Keratinocyte (primary cell): ENCODE data around the gene MASTL. TPM values are rescaled to one million over a fixed set of nuclear protein-coding genes. Genes with fewer than 3 reads are reported as not detected.

ENCODE experiments used
- DNase-seq: peaks from one replicate; pipeline ENCODE4 v3.0.0-alpha.2; 2011; ENCODE audit warnings: low read depth, missing footprints, low spot score
- FAIRE-seq: peaks from 2 replicates; lab custom pipeline; 2011; peaks lifted over from hg19 to GRCh38; lab: Jason Lieb, UNC
- H2AFZ ChIP-seq: 2 replicates; pipeline ENCODE4 v1.6.0; 2012; ENCODE audit warnings: low read length, control low read depth, inconsistent platforms; ENCODE audit not compliant: control insufficient read depth
- H3K27ac ChIP-seq: 2 replicates; pipeline ENCODE4 v1.5.1; 2011; ENCODE audit warnings: low read length; ENCODE audit not compliant: control insufficient read depth, insufficient read depth
- H3K27me3 ChIP-seq: 3 replicates; pipeline ENCODE4 v1.6.0; 2011; ENCODE audit warnings: low read length; ENCODE audit not compliant: control insufficient read depth, insufficient read depth; ENCODE audit errors: extremely low read depth
- H3K36me3 ChIP-seq, 2 experiments: 2 replicates in 1 of 2; 3 replicates in 1 of 2; pipeline ENCODE4 v1.5.1; 2011; ENCODE audit warnings: low read length in 2 of 2, mild to moderate bottlenecking in 1 of 2; ENCODE audit not compliant: control insufficient read depth in 2 of 2, insufficient read depth in 2 of 2; ENCODE audit errors: extremely low read depth in 1 of 2
- H3K4me1 ChIP-seq: 3 replicates; pipeline ENCODE4 v1.5.1; 2011; ENCODE audit warnings: low read length; ENCODE audit not compliant: control insufficient read depth, insufficient read depth; ENCODE audit errors: extremely low read depth
- H3K4me2 ChIP-seq: 3 replicates; pipeline ENCODE4 v1.6.0; 2011; ENCODE audit warnings: low read depth, low read length; ENCODE audit not compliant: control insufficient read depth, insufficient read depth; ENCODE audit errors: extremely low read depth
- H3K4me3 ChIP-seq, 3 experiments: fragments of 200-600 bp in 1 of 3; sonication (generic) in 1 of 3; 2 replicates in 2 of 3; 3 replicates in 1 of 3; pipeline ENCODE4 v1.5.1; 2011 to 2016; ENCODE audit warnings: low read length in 3 of 3, mild to moderate bottlenecking in 3 of 3, control low read depth in 2 of 3, inconsistent platforms in 1 of 3, low read depth in 1 of 3, mixed read lengths in 1 of 3, mixed run types in 1 of 3, moderate library complexity in 1 of 3; ENCODE audit not compliant: control insufficient read depth in 2 of 3, insufficient read depth in 2 of 3; ENCODE audit errors: extremely low read depth in 1 of 3
- H3K79me2 ChIP-seq: 2 replicates; pipeline ENCODE4 v1.6.0; 2012; ENCODE audit warnings: low read length; ENCODE audit not compliant: control insufficient read depth, insufficient read depth
- H3K9ac ChIP-seq: 3 replicates; pipeline ENCODE4 v1.6.0; 2011; ENCODE audit warnings: low read length; ENCODE audit not compliant: control insufficient read depth, insufficient read depth; ENCODE audit errors: extremely low read depth
- H3K9me1 ChIP-seq: 3 replicates; pipeline ENCODE4 v1.6.0; 2011; ENCODE audit warnings: low read length; ENCODE audit not compliant: control insufficient read depth, insufficient read depth; ENCODE audit errors: extremely low read depth
- H3K9me3 ChIP-seq: 2 replicates; pipeline ENCODE4 v1.5.1; 2012; ENCODE audit warnings: low read depth, low read length; ENCODE audit not compliant: control insufficient read depth
- H4K20me1 ChIP-seq: 3 replicates; pipeline ENCODE4 v1.6.0; 2011; ENCODE audit warnings: low read length; ENCODE audit not compliant: control insufficient read depth, insufficient read depth; ENCODE audit errors: extremely low read depth
- CTCF ChIP-seq, 3 experiments: IDR thresholded peaks in 1 of 3; conservative IDR thresholded peaks in 1 of 3; optimal IDR thresholded peaks in 1 of 3; 2 replicates in 2 of 3; 3 replicates in 1 of 3; pipeline versions ENCODE3 to v1.5.1; 2011; ENCODE audit warnings: low read length in 3 of 3, mild to moderate bottlenecking in 3 of 3, moderate library complexity in 2 of 3, control low read depth in 1 of 3, inconsistent platforms in 1 of 3; ENCODE audit not compliant: insufficient read depth in 2 of 3; ENCODE audit errors: extremely low read depth in 1 of 3
- EZH2 ChIP-seq: IDR thresholded peaks from one replicate; pipeline ENCODE4 v1.6.1; 2012; ENCODE audit warnings: inconsistent platforms, mild to moderate bottlenecking, low read length, moderate library complexity
- dilution Hi-C: fragments of 300-500 bp; cut with MboI; formaldehyde crosslinking; loops from one replicate; pipeline ENCODE4 v1.7.0; 2020; ENCODE audit warnings: low sequenced_read_pairs; ENCODE audit not compliant: extremely low pct_ligation_motif_present
- polyA plus RNA-seq, 5 experiments: library from polyadenylated mRNA; depleted of rRNA in 3 of 5; stranded (reverse) in 3 of 5; stranded (forward) in 1 of 5; unstranded in 1 of 5; fragments of >200 nt; gene quantifications; 1 replicate in 1 of 5; 2 replicates in 3 of 5; 3 replicates in 1 of 5; pipeline versions ENCODE4 v1.2.1 to v1.2.3, GENCODE V29; 2011 to 2012; ENCODE audit warnings: missing spikeins in 2 of 5, low read depth in 1 of 5, low replicate concordance in 1 of 5

The MASTL gene
- polyA plus RNA-seq, 1 donor (not counting 4 experiments of a cell fraction or from before 2014, with no cell fraction given) = 13.6 TPM

DNA sequence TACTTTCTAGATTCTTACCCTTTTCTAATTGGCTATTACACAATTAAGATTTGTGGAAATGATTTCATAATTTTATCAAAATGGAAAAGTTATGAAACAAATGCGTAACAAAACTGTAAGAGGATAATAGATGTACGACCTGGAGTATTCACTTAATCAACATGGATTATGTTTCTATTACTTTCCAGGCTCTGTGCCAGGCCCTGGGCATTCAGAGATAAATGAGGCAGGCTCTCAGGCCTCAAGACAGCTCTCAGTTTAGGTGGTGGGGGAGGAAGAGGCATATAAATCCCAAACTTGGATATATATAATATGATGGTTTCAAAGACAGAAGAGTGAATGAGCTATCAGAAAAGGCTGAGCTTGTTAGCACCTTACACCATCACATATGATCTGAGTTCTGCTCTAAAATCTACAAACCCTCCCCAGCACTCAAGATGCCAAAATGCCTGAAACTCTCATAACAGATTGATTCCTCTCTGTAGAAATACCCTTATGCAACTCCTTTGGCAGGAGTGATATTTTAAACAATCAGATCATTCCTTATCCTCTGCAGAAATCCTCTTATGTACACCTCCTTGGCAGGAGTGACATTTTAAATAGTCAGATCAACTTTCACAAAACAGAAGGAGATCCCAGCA lies 42.9 kb downstream of the MASTL start:
- Histone ChIP-seq H3K27me3 (no peaks in the 10 kb centered on the region), H3K9me1 (no peaks in the 10 kb centered on the region), H3K4me3 (no peak overlapping the region), H3K79me2 (no peaks in the 10 kb centered on the region), H3K36me3 (peaks cover under 1 to 1% of the 10 kb centered on the region in 2 experiments), H4K20me1 (no peaks in the 10 kb centered on the region), H3K9ac (no peak overlapping the region), H3K9me3 (no peaks in the 10 kb centered on the region), H3K4me2 (no peak overlapping the region), H2AFZ (no peak overlapping the region), H3K4me1 (no peaks in the 10 kb centered on the region), H3K27ac (no peak overlapping the region)
- no peak for FAIRE-seq
- dilution Hi-C loops = no loop called here
- TF ChIP-seq CTCF (optimal IDR thresholded peaks at IDR 0.05 in 1 of 3, IDR thresholded peaks at IDR 0.05 in 1 of 3, conservative IDR thresholded peaks at IDR 0.05 in 1 of 3; ENCODE audit: extremely low read depth in 1 of 3, insufficient read depth in 2 of 3, low read length in 3 of 3) (no peak), EZH2 (no peak)
- DNase-seq = no peak

DNA sequence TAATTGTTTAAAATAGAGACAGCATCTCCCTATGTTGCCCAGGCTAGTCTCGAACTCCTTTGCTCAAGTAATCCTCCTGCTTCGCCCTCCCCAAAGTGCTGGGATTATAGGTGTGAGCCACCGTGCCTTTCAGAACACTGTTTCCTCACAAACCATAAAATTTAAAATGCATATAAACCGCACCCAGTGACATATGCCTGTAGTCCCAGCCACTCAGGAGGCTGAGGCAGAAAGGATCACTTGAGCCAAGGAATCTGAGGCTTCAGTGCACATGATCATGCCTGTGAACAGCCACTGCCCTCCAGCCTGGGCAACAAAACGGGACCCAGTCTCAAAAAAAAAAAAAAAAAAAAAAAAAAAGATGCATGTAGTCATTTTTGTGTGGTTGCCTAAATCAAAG lies 48.7 kb downstream of the MASTL start:
- H3K4me2 ChIP-seq = no peak overlapping the region
- peaks cover 1 to 3% of the 10 kb centered on the region in 2 experiments for H3K36me3 ChIP-seq
- H3K4me1 ChIP-seq = no peaks in the 10 kb centered on the region
- FAIRE-seq (no peak), DNase-seq (no peak)
- H3K9ac ChIP-seq = no peak overlapping the region
- H3K4me3 ChIP-seq = no peak overlapping the region
- H3K27me3 ChIP-seq = no peaks in the 10 kb centered on the region
- no peaks in the 10 kb centered on the region for H3K9me3 ChIP-seq
- no peaks in the 10 kb centered on the region for H3K79me2 ChIP-seq
- no peak overlapping the region for H3K27ac ChIP-seq
- dilution Hi-C loops = no loop called here
- H3K9me1 ChIP-seq = no peaks in the 10 kb centered on the region
- H4K20me1 ChIP-seq = no peaks in the 10 kb centered on the region
- no peak for TF ChIP-seq CTCF (optimal IDR thresholded peaks at IDR 0.05 in 1 of 3, IDR thresholded peaks at IDR 0.05 in 1 of 3, conservative IDR thresholded peaks at IDR 0.05 in 1 of 3; ENCODE audit: extremely low read depth in 1 of 3, insufficient read depth in 2 of 3, low read length in 3 of 3)
- TF ChIP-seq EZH2 = no peak
- H2AFZ ChIP-seq = no peak overlapping the region
